Measurements from ENCODE around the gene CYP11A1.

Gene CYP11A1

DNA sequence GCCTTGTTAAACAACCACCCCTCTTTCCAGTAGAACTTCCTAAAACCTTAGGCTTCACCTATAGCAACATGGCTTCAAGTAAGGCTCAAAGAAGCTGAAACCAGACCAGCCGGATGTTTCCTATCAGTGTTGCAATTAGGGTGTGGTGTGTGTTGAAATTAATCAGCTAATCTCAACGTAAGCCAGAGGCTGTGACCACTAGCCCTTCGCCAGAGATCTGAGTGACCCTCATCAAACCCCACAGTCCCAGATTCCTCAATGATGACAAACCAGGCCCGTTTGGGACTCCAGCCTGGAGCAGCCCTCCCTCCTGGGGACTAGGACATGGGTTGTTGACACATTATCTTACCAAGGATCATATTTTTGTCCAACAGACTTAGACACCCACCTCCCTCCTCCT, 27.3 kb downstream of the CYP11A1 start:
- DNase-seq: no peak

DNA sequence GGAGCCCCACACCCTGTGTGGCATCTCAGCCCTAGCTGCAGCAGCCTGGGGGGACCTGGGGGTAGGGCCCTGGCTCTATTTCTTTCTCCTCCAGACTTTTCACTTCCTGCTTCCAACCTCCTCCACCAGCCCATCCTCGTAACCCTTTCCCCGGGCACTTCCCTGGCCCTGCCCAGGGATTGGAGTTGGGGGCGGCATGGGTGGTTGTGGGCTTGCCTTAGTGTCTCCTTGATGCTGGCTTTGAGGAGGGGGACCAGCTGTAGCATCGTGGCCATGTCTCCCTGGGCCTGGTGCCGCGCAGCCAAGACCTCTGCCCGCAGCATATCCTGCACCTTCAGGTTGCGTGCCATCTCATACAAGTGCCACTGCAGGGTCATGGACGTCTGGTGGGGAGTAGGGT, 28.1 kb downstream of the CYP11A1 start:
- DNase-seq: no peak

DNA sequence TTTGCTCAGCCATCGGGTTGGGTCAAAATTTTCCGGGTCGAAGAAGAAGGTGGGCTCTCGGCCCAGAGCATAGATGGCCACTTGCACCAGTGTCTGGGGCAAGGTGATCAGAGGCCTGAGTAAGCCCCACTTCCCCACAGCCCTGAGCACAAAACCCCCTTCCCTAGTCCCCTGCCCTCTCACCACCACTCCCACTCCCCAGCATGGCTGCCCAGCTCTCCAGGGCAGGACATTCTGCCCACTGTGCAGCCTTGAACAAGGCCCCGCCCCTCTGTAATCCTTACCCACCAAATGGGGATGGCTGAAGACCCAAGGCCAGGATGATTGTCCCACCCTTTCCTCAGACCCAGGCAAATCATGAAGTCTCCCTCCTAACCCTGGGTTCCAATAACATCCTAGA, 28.8 kb downstream of the CYP11A1 start:
- DNase-seq: no peak

DNA sequence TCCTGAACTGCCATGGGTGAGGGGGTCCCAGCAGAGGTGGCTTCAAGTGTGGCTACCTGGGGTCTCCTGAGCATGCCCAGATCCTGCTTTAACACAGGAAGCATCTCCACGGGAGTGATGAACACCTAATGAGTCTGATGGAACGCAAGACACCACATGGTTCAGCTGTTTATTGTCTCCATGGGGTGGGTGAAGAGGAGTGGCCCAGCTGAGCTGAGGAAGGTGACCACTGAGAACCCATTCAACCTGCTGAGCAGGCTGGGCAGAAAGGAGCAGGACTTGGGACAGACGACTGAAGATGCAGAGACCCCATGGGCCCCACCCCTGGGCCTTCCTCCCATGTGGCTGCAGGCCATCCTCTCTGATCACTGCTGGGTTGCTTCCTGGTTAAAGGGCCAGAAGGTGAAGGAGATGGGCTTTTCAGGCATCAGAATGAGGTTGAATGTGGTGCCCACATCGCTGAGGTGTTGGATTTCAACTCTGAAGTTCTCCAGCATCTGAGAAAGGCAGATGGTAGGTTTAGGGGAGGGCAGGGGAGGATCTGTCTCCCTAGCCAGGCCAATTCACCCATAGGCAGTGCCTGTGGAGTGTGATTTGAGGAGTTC, 29.7 kb downstream of the CYP11A1 start:
- DNase-seq: no peak

DNA sequence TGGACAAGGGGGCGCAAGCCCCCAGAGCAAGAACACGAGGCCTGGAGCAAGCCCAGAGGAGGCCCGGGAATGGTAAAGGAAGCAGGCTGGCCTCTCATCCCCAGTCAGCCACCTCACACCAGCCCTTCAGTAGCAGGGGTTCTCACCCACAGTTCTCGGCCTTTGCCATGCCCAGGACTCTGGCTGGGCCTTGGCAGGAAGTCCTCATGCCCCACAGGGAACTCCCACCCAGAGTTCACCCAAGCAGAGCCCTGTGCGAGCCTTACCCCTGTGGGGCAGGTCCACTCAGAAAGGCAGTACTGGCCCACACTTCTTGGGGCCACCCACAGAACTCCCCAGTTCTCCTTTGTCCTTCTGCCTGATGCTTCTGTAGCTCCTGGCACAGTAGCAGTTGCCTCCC, 30.3 kb downstream of the CYP11A1 start:
- no peak for DNase-seq

DNA sequence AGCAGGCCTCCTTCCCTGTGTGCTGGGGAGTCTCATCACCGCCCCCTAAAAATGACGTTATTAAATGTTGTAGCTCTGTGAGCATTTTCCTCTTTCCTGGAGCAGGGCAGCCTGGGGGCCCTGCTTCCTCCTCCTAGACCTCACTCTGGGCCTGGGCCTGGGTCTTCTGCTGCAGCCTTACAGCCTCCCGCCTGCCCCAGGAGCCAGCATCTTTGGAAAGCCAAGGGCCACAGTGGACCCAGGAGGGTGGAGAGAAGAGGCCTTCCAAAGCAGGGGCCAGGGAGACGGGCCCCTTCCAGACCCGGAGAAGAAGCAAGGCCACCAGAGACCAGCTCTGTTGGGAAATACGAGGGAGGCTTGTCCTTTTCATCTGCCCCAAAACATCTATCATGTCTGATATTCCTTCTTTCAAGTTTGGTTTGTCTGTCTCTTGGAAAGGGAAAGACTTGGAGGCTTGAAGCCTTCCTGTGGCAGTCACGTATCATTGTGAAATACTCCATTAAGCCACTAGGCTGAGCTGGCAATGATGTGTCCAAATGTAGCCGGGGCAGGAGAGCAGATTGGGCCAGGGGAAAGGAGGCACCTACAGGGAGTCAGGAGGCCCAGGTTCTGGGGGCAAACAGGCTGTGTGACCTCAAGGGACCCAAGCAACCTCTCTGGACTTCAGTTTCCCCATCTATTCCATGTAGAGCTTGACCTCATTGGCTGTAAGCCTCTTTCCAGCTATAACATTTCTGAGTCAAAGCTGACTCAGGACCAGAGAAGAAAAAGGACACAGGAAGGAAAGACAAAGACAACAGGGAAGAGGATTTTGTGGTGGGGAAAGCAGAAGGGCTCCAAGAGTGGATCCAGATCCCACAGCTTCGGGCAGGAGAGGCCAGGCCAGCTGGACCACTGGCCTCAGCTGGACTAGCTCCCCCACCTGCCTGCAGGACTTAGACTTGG, 31.1 kb downstream of the CYP11A1 start:
- DNase-seq: no peak

DNA sequence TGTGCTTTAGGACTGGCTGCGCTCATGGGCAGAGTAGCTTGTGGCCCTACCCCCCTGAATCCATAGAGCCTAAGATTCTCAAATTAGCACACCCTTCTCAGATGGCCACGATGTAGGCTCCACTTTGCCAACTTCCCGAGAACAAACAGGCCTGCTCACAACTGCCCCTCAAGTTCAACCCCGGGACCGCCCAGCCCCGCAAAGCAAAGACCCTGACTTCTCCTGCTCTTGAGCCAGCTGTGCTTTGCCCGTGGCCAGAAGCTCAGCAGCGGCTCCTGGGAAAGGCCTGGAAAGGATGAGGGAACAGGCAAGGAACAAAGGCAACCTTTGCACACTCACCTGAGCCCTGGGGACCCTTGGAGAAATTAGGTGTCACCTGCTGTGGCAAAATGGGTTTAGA, 32.0 kb downstream of the CYP11A1 start:
- no peak for DNase-seq

DNA sequence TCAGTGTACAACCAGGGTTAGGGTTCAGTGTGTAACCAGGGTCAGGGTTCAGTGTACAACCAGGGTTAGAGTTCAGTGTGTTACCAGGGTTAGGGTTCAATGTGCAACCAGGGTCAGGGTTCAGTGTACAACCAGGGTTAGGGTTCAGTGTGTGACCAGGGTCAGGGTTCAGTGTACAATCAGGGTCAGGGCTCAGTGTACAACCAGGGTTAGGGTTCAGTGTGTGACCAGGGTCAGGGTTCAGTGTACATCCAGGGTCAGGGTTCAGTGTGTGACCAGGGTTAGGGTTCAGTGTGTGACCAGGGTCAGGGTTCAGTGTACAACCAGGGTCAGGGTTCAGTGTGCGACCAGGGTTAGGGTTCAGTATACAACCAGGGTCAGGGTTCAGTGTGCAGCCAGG, 33.3 kb downstream of the CYP11A1 start:
- no peak for DNase-seq

DNA sequence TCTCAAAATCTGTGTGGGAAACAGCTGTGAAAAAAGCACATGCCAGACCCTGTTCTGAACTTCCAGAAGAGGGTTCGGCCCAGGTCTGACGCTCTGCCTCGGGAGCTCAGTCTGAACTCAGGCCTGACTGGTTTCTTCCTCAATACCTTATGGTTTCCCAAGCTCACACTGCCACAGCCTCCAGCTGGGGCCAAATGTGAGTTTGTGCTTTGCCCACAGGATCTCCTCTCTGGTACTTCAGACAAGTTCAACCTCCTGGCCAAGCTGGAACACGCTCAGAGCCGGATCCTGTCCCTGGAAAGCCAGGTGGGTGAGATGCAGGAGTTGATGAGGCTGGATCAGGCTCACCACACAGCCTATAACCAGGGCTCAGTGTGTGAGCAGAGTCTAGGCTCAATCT, 33.8 kb downstream of the CYP11A1 start:
- DNase-seq: no peak

DNA sequence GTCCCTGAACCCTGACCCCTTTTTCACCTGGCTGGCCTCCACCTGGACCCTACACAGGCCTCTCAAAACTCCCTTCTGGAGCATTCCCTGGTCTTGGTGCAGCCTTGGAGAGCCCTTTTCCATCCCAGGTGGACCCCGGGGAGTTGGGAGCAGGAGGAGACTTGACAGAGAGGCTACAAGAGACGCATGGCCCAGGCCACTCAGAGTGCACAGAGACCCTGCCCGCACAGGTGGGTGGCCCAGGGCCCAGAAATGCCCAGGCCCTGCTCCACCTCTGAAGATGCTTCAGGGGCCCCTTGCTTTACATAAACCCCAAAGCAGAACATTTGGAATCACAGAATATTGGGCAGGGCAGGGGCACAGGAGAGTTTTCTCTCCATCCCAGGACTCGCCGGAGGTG, 34.4 kb downstream of the CYP11A1 start:
- no peak for DNase-seq

DNA sequence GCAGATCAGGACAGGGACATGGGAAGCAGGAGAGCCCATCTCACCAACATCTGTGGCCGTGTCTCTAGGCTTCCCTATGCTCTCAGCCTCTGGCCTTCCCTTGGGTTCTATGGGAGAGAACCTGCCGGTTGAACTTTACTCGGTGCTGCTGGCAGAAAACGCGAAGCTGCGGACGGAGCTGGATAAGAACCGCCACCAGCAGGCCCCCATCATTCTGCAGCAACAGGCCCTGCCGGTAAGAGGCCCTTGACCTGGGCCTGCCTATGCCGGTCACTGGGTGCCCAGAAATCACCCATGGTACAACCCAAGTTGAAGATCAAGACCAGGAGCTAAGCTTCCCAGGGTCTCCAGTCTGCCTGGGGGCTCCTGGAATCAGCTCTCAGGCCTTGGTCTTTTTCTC, 34.8 kb downstream of the CYP11A1 start:
- no peak for DNase-seq

DNA sequence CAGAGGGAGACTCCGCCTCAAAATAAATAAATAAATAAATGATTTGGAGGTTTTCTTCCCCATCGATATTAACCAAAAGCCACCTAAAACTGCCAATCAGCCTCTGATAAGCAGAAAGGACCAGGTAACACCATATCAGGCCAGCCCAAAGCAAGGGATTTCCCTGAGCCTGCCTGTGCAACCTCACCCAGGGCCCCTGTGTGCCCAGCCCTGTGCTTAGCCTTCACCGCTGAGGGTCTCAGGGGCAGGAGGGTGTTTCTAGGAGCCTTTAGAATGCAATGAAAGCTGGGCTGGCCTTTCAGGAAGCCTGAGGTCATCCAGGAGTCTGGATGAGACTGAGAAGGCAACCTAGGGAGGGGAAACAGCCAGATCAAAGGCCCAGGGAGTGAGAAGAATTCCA, 35.4 kb downstream of the CYP11A1 start:
- no peak for DNase-seq

DNA sequence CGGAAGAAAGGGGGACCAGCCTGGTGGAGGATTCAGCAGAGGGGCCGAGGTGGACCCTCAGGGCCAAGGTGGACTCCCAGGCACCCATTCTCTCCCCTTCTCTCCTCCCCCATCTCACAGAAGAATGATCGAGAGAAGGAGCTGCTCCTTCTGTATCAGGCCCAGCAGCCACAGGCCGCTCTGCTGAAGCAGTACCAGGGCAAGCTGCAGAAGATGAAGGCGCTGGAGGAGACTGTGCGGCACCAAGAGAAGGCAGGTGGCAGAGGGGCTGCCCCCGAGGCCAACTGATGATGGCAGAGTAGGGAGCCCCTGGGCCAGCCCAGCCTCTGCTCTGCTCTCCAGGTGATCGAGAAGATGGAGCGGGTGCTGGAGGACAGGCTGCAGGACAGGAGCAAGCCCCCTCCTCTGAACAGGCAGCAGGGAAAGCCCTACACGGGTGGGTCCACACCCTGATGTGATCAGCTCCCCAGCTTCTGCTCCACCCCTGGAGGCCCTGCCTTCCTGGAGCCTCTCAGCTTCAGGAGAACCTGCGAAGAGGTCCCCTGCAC, 36.5 kb downstream of the CYP11A1 start:
- no peak for DNase-seq

DNA sequence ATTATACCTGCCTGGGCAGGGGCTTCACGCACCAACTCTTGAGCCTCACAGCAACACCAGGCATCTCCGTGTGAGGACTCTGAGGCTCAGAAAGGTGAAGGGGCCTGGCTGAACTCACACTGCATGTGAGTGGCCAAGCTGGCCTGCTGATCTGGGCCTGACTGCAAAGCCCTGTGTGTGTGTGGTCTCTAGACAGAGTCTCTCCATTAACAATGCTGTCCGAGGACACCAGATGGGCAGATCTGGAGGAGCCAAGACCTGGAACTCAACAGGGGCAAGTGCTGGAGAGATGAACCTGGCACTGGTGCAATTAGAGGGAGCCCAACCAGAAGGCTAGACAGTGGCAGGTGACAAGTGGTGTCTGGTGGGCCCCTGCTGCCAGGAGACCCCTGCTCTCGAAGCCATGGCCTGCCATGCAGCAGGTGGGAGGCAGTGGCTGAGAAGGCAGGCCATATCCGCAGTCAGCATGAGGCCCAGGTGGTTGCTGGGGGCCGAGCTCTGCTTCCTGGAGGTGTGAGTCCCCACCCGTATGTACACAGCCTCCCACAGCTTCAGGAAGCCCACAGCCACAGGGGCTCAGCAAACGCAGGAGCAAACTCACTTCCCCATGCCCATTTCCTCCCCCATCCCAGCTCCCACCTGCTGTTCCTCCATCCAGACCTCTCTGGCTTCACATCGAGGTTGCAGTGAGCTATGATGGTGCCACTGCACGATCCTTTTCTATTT, 39.0 kb downstream of the CYP11A1 start:
- no peak for DNase-seq

DNA sequence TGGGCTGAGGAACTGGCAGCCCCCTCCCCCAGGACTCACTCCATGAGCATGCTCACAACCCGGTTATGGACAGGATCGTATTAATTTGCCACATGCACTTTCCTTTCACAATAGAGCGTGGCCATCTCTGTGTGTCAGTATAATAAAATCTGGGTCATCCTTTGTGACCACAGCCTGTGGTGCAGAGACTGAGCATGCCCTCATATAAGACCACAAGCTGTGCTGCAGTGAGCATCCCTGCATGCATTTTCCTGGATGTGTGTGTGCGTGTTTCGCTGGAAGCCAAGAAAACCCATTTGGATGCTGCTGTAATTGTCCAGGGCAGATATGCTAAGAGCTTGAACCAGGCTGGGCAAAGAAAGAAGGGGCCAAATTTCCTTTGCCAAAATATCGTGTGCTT, 39.7 kb downstream of the CYP11A1 start:
- no peak for DNase-seq

DNA sequence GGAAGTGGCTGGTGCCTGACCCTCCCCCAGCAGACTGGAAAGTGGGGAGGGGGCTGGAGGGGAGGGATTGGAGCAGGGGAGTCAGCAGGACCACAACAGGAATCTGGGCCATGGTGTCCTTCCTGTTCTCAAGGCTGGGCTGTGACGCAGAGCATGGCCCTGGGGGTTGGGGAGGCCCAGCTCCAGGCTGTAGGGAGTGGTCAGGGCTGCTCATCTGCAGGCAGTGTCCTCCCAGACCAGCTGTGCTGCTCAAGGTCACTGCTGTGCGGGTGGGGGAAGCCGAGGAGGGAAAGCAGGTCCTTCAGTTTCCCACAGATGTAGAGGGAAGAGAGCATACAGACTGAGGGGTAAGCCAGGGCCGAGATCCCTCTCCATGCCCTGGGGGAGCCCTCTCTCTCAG, 40.7 kb downstream of the CYP11A1 start:
- DNase-seq: no peak

DNA sequence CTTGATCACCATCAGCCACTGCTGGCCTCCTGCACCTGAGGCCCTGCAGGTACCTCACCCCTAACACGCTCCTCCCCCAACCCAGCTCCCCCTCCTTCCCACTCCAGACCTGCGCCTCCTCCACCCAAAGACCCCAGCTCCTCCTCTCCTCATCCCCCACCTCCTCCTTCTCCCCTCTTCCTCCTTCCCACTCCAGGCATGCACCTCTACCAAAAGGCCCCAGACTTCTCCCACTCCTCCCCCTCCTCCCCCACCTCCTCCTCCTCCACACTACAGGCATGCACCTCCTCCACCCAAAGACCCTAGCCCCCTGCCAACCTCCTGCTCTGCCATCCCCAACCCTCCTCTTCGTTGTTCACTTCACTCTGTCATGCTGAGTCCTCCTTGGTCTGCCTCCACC, 42.7 kb downstream of the CYP11A1 start:
- no peak for DNase-seq

DNA sequence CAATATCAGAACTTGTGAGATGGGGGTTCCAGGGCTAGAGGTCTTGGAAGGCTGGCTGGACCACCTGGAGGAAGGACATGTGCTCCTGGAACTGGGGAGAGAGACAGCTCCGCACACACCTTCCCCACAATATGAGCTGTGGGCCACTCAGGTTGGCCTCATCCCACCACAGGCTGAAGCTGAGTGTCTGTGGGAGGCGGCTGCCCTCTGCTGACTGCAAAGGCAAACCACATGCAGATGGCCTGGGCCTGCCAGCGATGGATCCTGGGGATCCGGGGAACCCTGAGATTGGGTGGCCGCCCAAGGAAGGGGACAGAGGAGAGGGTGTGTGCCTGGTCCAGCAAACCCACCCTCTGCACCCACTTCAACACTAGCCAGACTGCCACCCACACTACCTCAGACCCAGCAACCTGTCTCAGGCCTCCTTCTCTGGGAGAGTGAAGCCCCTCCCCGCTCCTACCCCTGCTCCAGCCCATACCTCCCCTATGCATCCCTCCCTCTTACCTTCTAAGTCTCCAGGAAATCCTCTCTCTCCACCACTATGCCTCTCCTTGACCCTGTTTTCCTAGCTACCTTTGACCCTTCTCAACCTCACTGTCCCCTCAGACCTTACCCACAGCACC, 44.8 kb downstream of the CYP11A1 start:
- DNase-seq: no peak

DNA sequence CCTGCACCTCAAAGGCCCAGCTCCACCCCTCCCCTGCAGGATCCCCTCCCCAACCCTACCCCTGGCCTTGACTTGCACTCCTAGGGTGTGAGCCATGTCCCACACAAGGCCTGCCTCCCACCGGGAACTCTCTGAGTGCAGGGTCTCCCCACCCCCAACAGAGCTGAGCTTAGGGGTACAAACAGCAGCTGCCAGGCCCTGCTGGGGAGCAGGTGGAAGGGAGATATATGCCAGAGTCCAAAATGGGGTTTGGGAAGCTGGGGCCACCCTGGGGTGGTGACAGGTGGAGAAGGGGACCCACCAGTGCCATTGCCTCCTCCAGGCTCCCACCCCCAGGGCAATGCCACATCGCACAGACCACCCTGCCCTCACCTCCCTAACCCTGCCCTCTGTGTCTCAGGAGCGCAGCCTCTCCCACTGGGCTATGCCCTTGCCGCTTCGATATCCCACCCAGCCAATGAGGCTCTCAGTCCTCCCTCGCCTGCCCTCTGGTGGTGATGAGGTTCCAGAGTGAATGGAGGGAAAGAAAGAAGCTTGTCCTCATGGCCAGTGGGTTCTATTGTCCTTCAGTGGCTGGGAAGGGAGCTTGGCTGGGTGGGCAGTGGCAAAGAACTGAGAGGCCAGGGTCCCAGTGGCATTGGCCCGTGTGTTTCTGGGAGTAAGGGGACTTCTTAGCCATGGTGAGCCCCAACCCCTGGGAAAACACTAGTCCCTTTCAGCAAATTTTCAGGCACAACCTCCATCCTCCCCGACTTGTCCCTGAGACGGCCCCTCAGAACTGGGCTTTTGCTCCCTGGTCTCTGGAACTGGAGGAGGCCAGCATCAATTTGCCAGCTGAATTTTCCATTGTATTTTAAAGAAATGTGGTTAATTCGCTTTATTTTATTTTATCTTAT, 46.8 kb downstream of the CYP11A1 start:
- DNase-seq: no peak

DNA sequence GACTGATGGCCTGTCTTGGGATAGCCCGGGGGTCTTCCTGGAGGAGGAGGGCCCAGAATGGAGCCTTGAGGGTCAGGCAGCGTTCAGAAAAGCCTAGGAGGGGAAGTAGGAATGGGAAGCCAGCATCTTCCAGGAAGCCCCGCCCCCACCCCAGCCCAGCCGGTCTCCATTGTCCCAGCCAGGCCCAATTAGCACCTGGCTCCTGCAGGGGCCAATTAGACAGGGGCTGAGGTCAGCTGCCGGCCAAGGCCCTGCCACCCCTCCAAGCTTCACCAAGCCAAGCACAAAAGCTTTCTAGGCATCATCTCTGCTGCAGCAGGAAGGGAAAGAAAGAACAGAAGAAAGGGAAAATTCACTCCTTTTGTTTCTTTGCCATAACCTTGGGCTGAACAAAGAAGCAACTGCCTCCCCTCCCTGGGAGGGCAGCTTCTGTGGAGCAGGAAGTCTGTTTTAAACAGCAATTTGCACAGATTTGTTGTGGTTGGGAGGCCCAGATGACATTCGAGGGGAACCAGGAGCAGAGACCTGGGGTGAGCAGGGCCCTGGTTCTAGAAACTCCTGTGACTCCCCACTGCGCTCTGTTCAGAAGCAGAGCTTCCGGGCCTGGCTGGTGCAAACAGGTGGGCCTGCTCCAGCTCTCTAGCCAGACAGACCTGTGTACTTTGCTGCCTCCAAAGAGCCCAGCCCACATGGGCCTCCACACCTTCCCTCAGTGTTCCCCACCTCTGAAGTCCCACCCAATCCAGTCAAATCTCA, 47.7 kb downstream of the CYP11A1 start:
- DNase-seq: no peak

DNA sequence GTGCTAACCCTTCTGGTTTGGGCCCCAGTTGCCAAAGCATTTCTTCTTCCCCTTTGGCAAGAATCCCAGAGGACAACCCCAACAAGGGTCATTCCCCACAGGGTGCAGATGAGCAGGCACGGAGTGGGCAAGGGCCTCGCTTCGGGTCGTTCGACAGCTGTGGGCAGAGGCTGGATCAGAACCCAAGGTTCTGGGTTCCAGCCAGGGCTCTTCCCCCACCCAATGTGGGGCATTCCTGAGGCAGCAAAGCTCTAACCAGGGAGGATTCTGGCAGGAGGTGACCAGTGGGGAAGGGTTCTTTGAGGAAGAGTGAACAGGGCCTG, 48.3 kb downstream of the CYP11A1 start:
- no peak for DNase-seq
